MCF 10A (cell line): ENCODE measurements around the gene LMAN1. TPM values are rescaled to one million over a fixed set of nuclear protein-coding genes. Genes with fewer than 3 reads are reported as not detected.

Experiments used
- BruUV-seq: library from RNA; stranded (reverse); fragments of 400-500 nt; replicated peaks from 2 replicates; lab custom pipeline; 2021; lab: Mats Ljungman, UMichigan
- CTCF ChIA-PET: fragments of 300-600 bp; sonication (Branson Sonifier 250); formaldehyde crosslinking; extraction: SDS; loops from one replicate; lab custom pipeline; 2021; ENCODE audit warnings: antibody characterized with exemption, inconsistent platforms; lab: Yijun Ruan, JAX
- POLR2A ChIA-PET: fragments of 300-600, 350-650 bp; sonication (Branson Sonifier 250); formaldehyde crosslinking; extraction: SDS; loops from one replicate; lab custom pipeline; 2020; ENCODE audit warnings: antibody characterized with exemption, inconsistent platforms; lab: Yijun Ruan, JAX
- DNase-seq: peaks from one replicate; pipeline ENCODE4 v3.0.0-alpha.2; 2018; ENCODE audit not compliant: unreplicated experiment
- H3K27ac Mint-ChIP-seq: one replicate; pipeline ENCODE4 v1.8.0; 2022; ENCODE audit warnings: mild to moderate bottlenecking, low read depth, mixed read lengths; ENCODE audit not compliant: unreplicated experiment
- H3K27me3 Mint-ChIP-seq: one replicate; pipeline ENCODE4 v1.8.0; 2022; ENCODE audit warnings: mixed read lengths; ENCODE audit not compliant: insufficient read depth, unreplicated experiment
- H3K36me3 Mint-ChIP-seq: one replicate; pipeline ENCODE4 v1.8.0; 2022; ENCODE audit warnings: mild to moderate bottlenecking, moderate library complexity, mixed read lengths; ENCODE audit not compliant: insufficient read depth, unreplicated experiment
- H3K4me1 Mint-ChIP-seq: one replicate; pipeline ENCODE4 v1.8.0; 2022; ENCODE audit warnings: mixed read lengths; ENCODE audit not compliant: insufficient read depth, unreplicated experiment
- H3K4me3 Mint-ChIP-seq: one replicate; pipeline ENCODE4 v1.8.0; 2022; ENCODE audit warnings: mild to moderate bottlenecking, moderate library complexity, mixed read lengths; ENCODE audit not compliant: unreplicated experiment
- H3K9me3 Mint-ChIP-seq: one replicate; pipeline ENCODE4 v1.8.0; 2022; ENCODE audit warnings: mixed read lengths; ENCODE audit not compliant: unreplicated experiment
- CTCF ChIP-seq: fragments of 200-600 bp; IDR thresholded peaks from one replicate; pipeline ENCODE4 v1.8.0; 2022; ENCODE audit warnings: antibody characterized with exemption, mild to moderate bottlenecking; ENCODE audit not compliant: unreplicated experiment
- intact Hi-C: fragments of 100-400 bp; cut with micrococcal nuclease; formaldehyde crosslinking; loops from 2 replicates; pipeline ENCODE4 v1.14.1; 2022
- total RNA-seq: library from RNA; stranded (reverse); gene quantifications from 2 replicates; pipeline ENCODE4 v1.2.3, GENCODE V29; 2022

LMAN1 gene
- total RNA-seq, 1 experiment from 2014 or later: 168 TPM

GRCh38 chr18:59282341-59282740, 76.7 kb downstream of the LMAN1 start:
- POLR2A ChIA-PET: no interaction called here
- H3K4me1 Mint-ChIP-seq: no peaks in the 10 kb centered on the region
- DNase-seq: no peak
- H3K27ac Mint-ChIP-seq: no peak overlapping the region
- TF ChIP-seq CTCF: no peak
- no peak overlapping the region for H3K4me3 Mint-ChIP-seq
- H3K27me3 Mint-ChIP-seq: no peaks in the 10 kb centered on the region
- peaks cover 6% of the 10 kb centered on the region for H3K36me3 Mint-ChIP-seq
- intact Hi-C loops: no loop called here
- no TSS peak for BruUV-seq
- H3K9me3 Mint-ChIP-seq: no peaks in the 10 kb centered on the region
- CTCF ChIA-PET: interaction anchor here (1.3 kb wide), 1 partner anchor 19 kb away, joined by 3 read pairs; no protein-coding TSS in a partner anchor

- peaks cover 5% of the 10 kb centered on the region for H3K27me3 Mint-ChIP-seq
- no peaks in the 10 kb centered on the region for H3K9me3 Mint-ChIP-seq
- no peak for DNase-seq
- ChIA-PET CTCF (interaction anchor here (0.5 kb wide), 1 partner anchor 41 kb away, joined by 3 read pairs; no protein-coding TSS in a partner anchor), POLR2A (no interaction called here)
- no peak overlapping the region for H3K27ac Mint-ChIP-seq
- peaks cover 6% of the 10 kb centered on the region for H3K36me3 Mint-ChIP-seq
- TF ChIP-seq CTCF: no peak
- intact Hi-C loops: no loop called here
- no TSS peak for BruUV-seq
- no peaks in the 10 kb centered on the region for H3K4me1 Mint-ChIP-seq
- no peak overlapping the region for H3K4me3 Mint-ChIP-seq
Observed at GRCh38 chr18:59279722-59280121, 79.3 kb downstream of the LMAN1 start.

GRCh38 chr18:59279193-59279592, 79.9 kb downstream of the LMAN1 start:
- intact Hi-C loops: no loop called here
- no peak for TF ChIP-seq CTCF
- Mint-ChIP-seq H3K9me3 (no peaks in the 10 kb centered on the region), H3K27me3 (peaks cover 11% of the 10 kb centered on the region), H3K4me1 (no peaks in the 10 kb centered on the region), H3K27ac (no peak overlapping the region), H3K36me3 (peaks cover 6% of the 10 kb centered on the region), H3K4me3 (no peak overlapping the region)
- DNase-seq: no peak
- POLR2A ChIA-PET: no interaction called here
- CTCF ChIA-PET: interaction anchor here (0.6 to 1.1 kb wide), 2 partner anchors 39 to 58 kb away, joined by 3 read pairs; no protein-coding TSS in a partner anchor
- BruUV-seq: no TSS peak

GRCh38 chr18:59278793-59279192, 80.3 kb downstream of the LMAN1 start:
- peaks cover 15% of the 10 kb centered on the region for H3K27me3 Mint-ChIP-seq
- no peak overlapping the region for H3K27ac Mint-ChIP-seq
- CTCF ChIA-PET: interaction anchor here (0.5 to 1.8 kb wide), 4 partner anchors 30 to 1497 kb away, joined by 3 to 7 read pairs (median 3); no protein-coding TSS in a partner anchor
- H3K9me3 Mint-ChIP-seq: no peaks in the 10 kb centered on the region
- TF ChIP-seq CTCF: no peak
- no peak for DNase-seq
- intact Hi-C loops: no loop called here
- no peaks in the 10 kb centered on the region for H3K4me1 Mint-ChIP-seq
- H3K36me3 Mint-ChIP-seq: peaks cover 6% of the 10 kb centered on the region
- no peak overlapping the region for H3K4me3 Mint-ChIP-seq
- BruUV-seq: no TSS peak
- POLR2A ChIA-PET: no interaction called here

Other genes with a start within 250 kb of the LMAN1 start
- gene SEC11C, start 219.4 kb downstream of the LMAN1 start, total RNA-seq: 168 and 272 TPM in 2 replicates
- gene GRP, start 139.1 kb downstream of the LMAN1 start, total RNA-seq: not detected in 2 replicates
- not detected in 2 replicates for gene RAX, start 85.8 kb downstream of the LMAN1 start, total RNA-seq
- gene CPLX4, start 40.6 kb downstream of the LMAN1 start, total RNA-seq: not detected in 2 replicates